NCI-H446 treated with DMSO at 0.1 percent for 48 hours (cell line): ENCODE data around the gene NPFF.

Experiments
- DNase-seq: peaks from one replicate; lab custom pipeline; 2025; lab: John Stamatoyannopoulos, UW

The NPFF gene

DNA sequence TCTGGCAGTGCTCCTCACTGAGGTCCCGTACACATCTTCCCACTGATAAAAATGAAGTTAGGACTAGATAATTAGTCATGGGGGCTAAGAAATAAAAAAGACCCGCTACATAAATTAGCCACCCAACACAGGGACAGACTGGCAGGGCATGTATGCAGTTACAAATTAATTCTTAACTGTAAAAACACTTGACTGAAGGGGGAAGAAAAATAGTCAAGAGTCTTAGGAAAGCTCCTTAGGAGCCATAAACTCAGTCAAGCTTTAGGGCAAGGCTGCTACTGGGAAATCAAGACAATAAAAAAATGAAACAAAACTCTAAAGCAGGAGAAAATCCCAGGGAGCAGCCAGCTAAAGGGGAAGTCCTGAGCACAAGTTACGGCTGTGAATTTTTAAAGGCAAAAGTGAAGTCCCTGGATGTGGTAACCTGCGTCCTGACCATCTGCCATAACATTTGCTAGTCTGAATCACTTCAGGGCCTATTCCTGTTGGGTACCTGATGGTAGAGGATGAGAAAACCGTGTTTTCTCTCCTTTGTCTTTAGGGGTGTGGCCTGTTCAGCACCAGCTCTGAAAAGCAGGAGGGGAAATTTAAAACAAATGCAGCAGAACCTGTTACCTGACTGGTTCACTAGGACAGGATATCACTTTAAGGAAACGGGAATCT, 7.5 kb upstream of the NPFF start:
- DNase-seq, result no peak

GRCh38 chr12:53513712-53514410, 6.6 kb upstream of the NPFF start:
- no peak for DNase-seq

- no peak for DNase-seq
Measured at GRCh38 chr12:53510181-53510812, 3.0 kb upstream of the NPFF start.

DNA sequence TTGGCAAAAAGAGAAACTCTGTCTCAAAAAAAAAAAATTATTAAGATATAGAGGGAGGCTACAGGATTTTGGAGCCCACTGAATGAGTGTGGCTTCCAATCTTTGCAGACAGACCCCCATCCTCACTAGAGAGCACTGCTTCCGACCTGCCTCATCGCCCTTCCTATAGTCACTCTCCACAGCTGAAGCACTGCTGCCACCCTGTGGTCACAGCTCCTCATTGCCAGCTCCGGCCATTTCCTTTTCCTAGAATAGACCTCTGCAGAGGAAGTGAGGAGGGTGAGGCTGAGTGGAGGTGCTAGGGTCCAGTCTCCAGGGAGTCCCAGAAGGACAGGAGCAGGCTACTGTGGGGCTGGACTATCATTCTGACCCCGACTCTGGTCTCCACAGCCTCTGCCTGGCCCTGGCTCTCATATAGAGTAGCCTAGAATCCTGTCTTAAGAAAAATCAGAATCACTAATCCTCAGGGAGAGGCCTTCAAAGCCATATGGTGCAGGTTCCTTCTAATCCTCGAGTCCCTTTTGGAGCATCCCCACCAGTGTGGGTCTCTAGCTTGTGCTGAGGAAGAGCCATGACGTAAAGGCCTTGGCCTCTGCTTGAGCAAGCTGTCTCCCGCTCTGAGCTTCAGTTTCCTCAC, 1.4 kb upstream of the NPFF start:
- DNase-seq, result peak; percentile 31

DNA sequence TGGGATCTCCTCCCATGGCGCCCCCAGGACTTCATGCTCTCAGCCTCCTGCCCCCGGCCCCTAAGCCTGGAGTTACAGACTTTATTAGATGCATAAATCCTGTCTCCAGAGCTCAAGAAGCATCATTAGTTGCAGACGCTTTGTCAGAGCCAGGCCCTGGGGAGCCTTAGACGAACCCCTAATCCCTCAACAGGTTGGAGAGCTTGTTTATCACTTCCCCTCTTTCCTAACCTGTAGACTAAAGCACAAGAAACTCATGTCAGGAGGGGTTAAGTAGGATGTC, 260 bp upstream of the NPFF start:
- DNase-seq, result no peak

DNA sequence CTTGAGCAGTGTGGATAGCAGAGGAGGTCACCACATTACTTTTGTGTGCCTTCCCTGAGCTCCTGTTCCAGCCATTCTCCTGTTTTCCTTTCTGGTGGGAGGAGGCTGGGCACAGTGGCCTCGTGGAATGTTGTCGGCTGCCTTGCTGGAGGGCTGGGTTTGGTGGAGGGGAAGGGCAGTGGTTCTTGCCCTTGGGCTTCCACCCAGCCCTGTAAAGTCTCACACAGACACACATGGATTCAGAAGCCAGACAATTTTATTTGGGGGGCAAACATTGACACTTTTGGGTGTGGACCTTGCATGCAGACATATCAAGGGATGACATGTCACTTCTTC, 866 bp downstream of the NPFF start:
- DNase-seq, result no peak

DNA sequence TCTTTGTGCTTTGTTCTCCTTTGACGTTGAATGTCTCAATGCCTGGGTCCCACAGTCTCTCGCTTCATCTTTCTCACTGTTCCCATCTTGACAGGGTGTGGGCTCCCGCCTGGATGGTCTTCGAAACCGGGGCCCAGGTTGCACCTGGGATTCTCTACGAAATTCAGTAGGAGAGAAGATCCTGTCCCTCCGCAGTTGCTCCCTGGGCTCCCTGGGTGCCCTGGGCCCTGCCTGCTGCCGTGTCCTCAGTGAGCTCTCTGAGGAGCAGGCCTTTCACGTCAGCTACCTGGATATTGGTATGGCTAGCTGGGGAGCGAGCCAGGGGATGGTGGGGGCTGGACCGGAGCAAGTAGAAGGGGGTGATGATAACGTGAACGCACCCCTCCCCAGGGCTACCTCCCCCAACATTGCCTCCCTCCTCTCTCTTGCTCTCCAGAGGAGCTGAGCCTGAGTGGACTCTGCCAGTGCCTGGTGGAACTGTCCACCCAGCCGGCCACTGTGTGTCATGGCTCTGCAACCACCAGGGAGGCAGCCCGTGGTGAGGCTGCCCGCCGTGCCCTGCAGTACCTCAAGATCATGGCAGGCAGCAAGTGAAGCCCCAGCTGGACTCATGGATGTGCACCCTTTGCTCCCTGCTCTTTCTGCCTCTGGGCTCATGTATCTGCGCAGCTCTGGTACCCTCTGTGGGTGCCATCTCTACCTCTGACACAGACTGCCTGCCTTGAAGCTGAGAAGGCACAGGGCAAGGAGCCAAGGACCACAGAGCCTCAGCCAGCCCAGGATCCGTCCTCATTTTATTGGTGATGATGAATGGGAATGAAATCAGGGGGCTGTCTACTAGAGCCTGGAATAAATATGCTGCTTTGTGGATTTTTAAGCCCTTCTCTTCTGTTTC, 1.5 kb downstream of the NPFF start:
- no peak for DNase-seq

DNA sequence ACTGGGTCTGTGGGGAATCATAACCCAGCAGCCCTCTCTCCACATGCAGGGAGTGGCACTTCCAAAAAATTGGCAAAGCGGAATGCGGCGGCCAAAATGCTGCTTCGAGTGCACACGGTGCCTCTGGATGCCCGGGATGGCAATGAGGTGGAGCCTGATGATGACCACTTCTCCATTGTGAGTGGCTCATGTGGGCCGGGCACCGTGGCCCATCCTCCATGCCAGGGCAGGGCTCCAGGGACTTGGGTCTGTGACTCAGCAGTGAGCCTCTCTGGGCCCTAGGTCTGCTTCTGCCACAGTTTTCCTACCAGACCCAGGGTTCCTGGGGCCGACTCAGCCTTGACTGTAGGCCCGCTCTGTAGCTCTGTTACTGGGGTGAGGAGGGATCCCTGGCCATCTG, 2.2 kb downstream of the NPFF start:
- DNase-seq, result no peak

- no peak for DNase-seq
Measured at GRCh38 chr12:53504004-53504920, 3.0 kb downstream of the NPFF start.

DNA sequence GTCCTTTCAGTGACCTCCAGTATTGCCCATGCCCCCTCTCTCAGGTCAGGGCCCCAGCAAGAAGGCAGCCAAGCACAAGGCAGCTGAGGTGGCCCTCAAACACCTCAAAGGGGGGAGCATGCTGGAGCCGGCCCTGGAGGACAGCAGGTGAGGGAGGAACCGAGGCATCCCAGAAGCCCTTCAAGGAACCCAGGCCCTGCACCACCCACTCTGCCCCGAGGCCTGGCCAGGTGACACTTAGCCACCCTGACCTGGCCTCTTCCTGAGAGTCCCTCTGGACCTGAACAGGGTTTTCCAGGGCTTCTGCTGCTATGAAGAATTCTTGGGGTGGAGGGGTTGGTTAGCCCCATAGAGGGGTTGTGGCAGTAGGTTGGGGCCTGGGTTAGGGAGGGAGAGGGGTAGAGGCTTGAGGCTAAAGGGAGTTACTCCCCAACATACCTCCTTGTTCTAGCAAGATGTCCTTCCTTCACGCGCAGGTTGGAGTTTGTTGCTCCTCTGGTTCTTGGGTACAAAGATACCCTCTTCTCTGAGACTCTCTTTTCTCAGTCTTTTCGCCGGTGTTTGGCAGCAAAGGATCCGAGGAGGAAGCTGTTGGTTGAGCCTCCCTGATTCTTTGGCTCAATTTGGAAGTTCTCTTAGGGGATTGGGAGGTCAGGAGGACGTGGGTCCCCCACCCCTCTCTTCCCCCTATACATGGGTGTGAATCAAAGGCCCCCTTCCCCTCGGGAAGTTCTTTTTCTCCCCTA, 4.1 kb downstream of the NPFF start:
- no peak for DNase-seq

GRCh38 chr12:53502331-53502730, 5.0 kb downstream of the NPFF start:
- DNase-seq, result no peak

DNA sequence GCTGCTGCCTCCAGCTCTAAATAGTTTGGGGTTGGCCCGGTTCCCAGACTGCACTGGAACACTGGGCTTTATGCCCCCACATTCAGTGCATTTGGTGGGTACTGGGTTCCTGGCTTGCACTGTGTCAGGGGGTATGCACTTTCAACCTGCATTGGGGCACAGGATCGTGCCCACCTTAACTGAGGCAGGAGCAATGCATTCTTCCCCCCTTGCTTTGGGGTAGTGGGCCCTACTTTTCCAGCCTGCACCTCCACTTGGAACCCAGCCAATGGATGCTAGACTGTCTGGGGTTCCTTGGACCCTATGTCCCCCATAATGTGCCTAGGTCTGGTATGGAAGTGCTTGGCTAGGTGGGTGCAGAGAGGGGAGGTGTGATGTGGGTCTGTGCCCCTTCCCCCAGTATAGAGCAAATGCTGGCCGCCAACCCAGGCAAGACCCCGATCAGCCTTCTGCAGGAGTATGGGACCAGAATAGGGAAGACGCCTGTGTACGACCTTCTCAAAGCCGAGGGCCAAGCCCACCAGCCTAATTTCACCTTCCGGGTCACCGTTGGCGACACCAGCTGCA, 5.6 kb downstream of the NPFF start:
- DNase-seq, result no peak

DNA sequence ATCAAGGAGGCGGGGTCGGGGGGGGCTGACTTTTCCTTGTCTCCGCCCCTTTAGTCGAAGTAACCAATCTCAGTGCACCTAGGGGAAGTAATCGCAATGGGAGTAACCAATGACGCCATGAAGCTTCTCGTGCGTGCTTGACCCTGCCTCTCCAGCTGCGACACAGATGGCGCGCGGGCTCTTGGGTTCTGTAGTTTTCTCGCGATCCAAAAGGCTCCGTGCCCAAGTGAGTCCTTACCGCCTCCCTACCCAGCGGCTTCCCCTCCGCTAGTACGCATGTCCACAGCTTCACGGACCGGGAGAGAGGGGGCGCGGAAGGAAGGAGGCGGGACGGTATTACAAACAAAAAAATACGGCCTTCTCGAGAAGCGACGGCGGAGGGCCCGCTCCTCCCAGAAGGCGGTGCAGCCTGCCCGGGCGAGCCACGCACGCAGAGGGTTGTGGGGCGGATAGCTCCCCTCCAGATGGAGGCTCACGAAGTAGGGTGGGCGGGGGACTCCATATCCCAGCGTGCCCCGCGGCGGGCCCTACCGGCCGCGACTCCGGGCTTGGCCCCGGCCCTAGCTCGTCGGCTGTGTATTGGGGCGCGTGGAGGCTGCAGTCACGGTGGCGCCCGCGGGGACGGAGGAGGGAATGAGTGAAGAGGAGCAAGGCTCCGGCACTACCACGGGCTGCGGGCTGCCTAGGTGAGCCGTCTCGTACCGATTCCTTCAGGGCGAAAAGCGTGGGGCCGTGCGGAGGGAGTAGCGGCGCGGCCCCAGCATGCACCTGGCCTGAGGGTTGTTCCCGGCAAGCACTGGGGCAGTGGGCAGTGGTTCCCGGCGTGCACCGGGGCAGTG, 6.3 kb downstream of the NPFF start, which contains the start of gene TARBP2:
Gene TARBP2 (plus strand): TSS at position 508 of the 839 bp plus-strand sequence. CDS start 126 bp downstream, at position 634.
- peak; percentile 98 for DNase-seq

GRCh38 chr12:53500142-53500775, 7.0 kb downstream of the NPFF start:
- DNase-seq, result no peak

- DNase-seq, result no peak
Measured at GRCh38 chr12:53499266-53500141, 7.8 kb downstream of the NPFF start, which contains the start of gene MAP3K12. MAP3K12 (minus strand) TSS chr12:53499458; CDS start chr12:53487391, 12,067 bp downstream.

GRCh38 chr12:53498235-53498630, 9.1 kb downstream of the NPFF start:
- DNase-seq, result no peak

DNA sequence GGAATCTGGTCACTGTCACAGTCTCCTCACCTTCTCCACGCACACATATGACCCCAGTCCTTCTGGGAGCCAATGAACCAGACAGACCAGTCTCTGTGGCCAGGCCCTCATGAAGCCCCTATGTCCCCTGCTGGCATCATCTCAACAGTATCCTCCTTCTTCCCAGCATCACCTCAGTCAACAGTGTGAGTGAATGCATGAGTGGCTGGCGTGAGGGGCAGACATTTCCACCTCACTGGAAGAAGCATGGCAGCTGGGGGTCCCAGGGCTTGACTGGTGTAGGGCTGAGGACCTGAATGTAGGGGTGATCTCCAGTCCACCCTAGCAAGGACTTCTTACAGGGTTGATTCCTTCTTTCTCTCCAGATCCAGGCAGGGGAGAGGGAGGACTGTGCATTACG, 9.8 kb downstream of the NPFF start:
- DNase-seq, result no peak

GRCh38 chr12:53496752-53497032, 10.6 kb downstream of the NPFF start:
- DNase-seq, result no peak
